Activated CD4-positive, alpha-beta T cell treated with anti-CD3 and anti-CD28 coated beads, Interleukin-2, amount 50 U/mL, for 4 hours (primary cell): ENCODE results near the gene HSPA1L.
"Not testable (repeated sequence)": the region's sequence is repeated elsewhere in the genome, so short reads cannot be mapped to it uniquely, and the experiment has no call there.

Source experiments
- DNase-seq, 2 experiments: peaks; one replicate each; pipeline ENCODE4 v3.0.0-alpha.2; 2020

The HSPA1L gene

GRCh38 chr6:31811645-31812044, 3.4 kb downstream of the HSPA1L start:
- DNase-seq, result no peak

- not testable (repeated sequence) for DNase-seq
These were observed 6.5 kb downstream of the HSPA1L start for GRCh38 chr6:31808599-31808998.

GRCh38 chr6:31806470-31807272, 8.4 kb downstream of the HSPA1L start, which contains the start of gene LSM2:
Gene LSM2, minus strand, starts transcription at chr6:31806966. Its CDS starts 209 bp downstream, at chr6:31806757.
- peak; percentile 95 to 96 for DNase-seq

GRCh38 chr6:31805939-31806469, 9.1 kb downstream of the HSPA1L start:
- DNase-seq, result no peak

GRCh38 chr6:31801031-31801927, 13.8 kb downstream of the HSPA1L start:
- DNase-seq, result not testable (repeated sequence)

- DNase-seq, result no peak
These were observed 15.3 kb downstream of the HSPA1L start for GRCh38 chr6:31799781-31800180.

- no peak for DNase-seq
These were observed 17.5 kb downstream of the HSPA1L start for GRCh38 chr6:31797588-31797987.

GRCh38 chr6:31796993-31797385, 18.1 kb downstream of the HSPA1L start:
- no peak for DNase-seq

GRCh38 chr6:31795616-31796298, 19.3 kb downstream of the HSPA1L start, which contains the start of gene VARS1:
Gene VARS1, minus strand, starts transcription at chr6:31795752. Its CDS starts 535 bp downstream, at chr6:31795217.
- DNase-seq, result peak; percentile 70 to 73

GRCh38 chr6:31794866-31795615, 20.0 kb downstream of the HSPA1L start:
- no peak for DNase-seq

- no peak for DNase-seq
These were observed 20.7 kb downstream of the HSPA1L start for GRCh38 chr6:31794294-31794865.

GRCh38 chr6:31793927-31794245, 21.2 kb downstream of the HSPA1L start:
- DNase-seq, result not testable (repeated sequence)

GRCh38 chr6:31792761-31793171, 22.3 kb downstream of the HSPA1L start:
- DNase-seq, result no peak

- no peak for DNase-seq
These were observed 23.1 kb downstream of the HSPA1L start for GRCh38 chr6:31792090-31792374.

- DNase-seq, result no peak
These were observed 23.6 kb downstream of the HSPA1L start for GRCh38 chr6:31791324-31792089.

- DNase-seq, result no peak
These were observed 29.6 kb downstream of the HSPA1L start for GRCh38 chr6:31785475-31785874.

- DNase-seq, result no peak
These were observed 30.8 kb downstream of the HSPA1L start for GRCh38 chr6:31784098-31784925.

- DNase-seq, result no peak
These were observed 32.8 kb downstream of the HSPA1L start for GRCh38 chr6:31782126-31782855.
